SU-DHL-6 (cell line): ENCODE measurements around the gene KCNIP4.

Source experiments
- CTCF ChIP-seq: fragments of 200-600 bp; sonication (generic); IDR thresholded peaks from one replicate; pipeline ENCODE4 v1.5.1; 2017; ENCODE audit warnings: antibody characterized with exemption, mild to moderate bottlenecking, low read length, moderate library complexity; ENCODE audit not compliant: insufficient read depth, poor library complexity, severe bottlenecking
- EZH2phosphoT487 ChIP-seq: fragments of 200-600 bp; sonication (generic), shearing (Covaris generic); conservative IDR thresholded peaks from 2 replicates; pipeline ENCODE4 v1.6.1; 2018; ENCODE audit warnings: mild to moderate bottlenecking, antibody characterized with exemption, low read length, moderate library complexity, mixed read lengths

- TF ChIP-seq CTCF (no peak), EZH2phosphoT487 (no peak)
These were observed 770.7 kb downstream of the KCNIP4 start for GRCh38 chr4:21177871-21178270.
